ENCODE measurements around the gene TMEM143.

TMEM143 gene

GRCh38 chr19:48363810-48364597 lies at the start of gene TMEM143, which contains the start of gene SYNGR4:
TSS of gene TMEM143 (minus strand) at chr19:48363940. CDS start at chr19:48363920, 20 bp downstream.
TSS of gene SYNGR4 (plus strand) at chr19:48364367. CDS start at chr19:48365843, 1,476 bp downstream.
- ATAC-seq = peak; percentile 91
- Mint-ChIP-seq H3K4me3 (peak within 1 kb of the TSS; percentile 89), H3K27ac (peak within 1 kb of the TSS; percentile 94), H3K36me3 (peaks cover 28% of the 10 kb centered on the region), H3K9me3 (no peaks in the 10 kb centered on the region), H3K4me1 (peaks cover 25% of the 10 kb centered on the region)
- peak; percentile 92 to 98 for DNase-seq (ENCODE audit: low spot score in 2 of 2)

- DNase-seq (ENCODE audit: low spot score in 2 of 2) = no peak
- peaks cover 18% of the 10 kb centered on the region for H3K4me1 Mint-ChIP-seq
- H3K9me3 Mint-ChIP-seq = no peaks in the 10 kb centered on the region
- no peak for ATAC-seq
- no peak overlapping the region for H3K4me3 Mint-ChIP-seq
- no peak overlapping the region for H3K27ac Mint-ChIP-seq
- H3K36me3 Mint-ChIP-seq = no peaks in the 10 kb centered on the region
Observed at GRCh38 chr19:48405850-48406249, 42.1 kb upstream of the TMEM143 start.

- no peak overlapping the region for H3K27ac Mint-ChIP-seq
- H3K36me3 Mint-ChIP-seq = no peaks in the 10 kb centered on the region
- H3K4me3 Mint-ChIP-seq = no peak overlapping the region
- ATAC-seq (no peak), DNase-seq (ENCODE audit: low spot score in 2 of 2) (no peak)
- H3K9me3 Mint-ChIP-seq = no peaks in the 10 kb centered on the region
- peaks cover 18% of the 10 kb centered on the region for H3K4me1 Mint-ChIP-seq
Observed at GRCh38 chr19:48405010-48405659, 41.4 kb upstream of the TMEM143 start.

- Mint-ChIP-seq H3K27ac (no peak overlapping the region), H3K4me1 (peaks cover 33% of the 10 kb centered on the region), H3K36me3 (peaks cover 9% of the 10 kb centered on the region), H3K9me3 (peaks cover 3% of the 10 kb centered on the region), H3K4me3 (no peak overlapping the region)
- ATAC-seq = peak; percentile 75
- peak in 1 of 2 donors; percentile 69 for DNase-seq (ENCODE audit: low spot score in 2 of 2)
Observed at GRCh38 chr19:48403606-48404005, 39.9 kb upstream of the TMEM143 start.

- H3K36me3 Mint-ChIP-seq = peaks cover 9% of the 10 kb centered on the region
- ATAC-seq (no peak), DNase-seq (ENCODE audit: low spot score in 2 of 2) (no peak)
- peak overlapping the region; percentile 14 for H3K27ac Mint-ChIP-seq
- no peak overlapping the region for H3K4me3 Mint-ChIP-seq
- H3K4me1 Mint-ChIP-seq = peaks cover 46% of the 10 kb centered on the region
- H3K9me3 Mint-ChIP-seq = peaks cover 3% of the 10 kb centered on the region
Observed at GRCh38 chr19:48401287-48401686, 37.5 kb upstream of the TMEM143 start.

- Mint-ChIP-seq H3K4me3 (no peak overlapping the region), H3K36me3 (peaks cover 9% of the 10 kb centered on the region), H3K4me1 (peaks cover 57% of the 10 kb centered on the region), H3K27ac (peak overlapping the region; percentile 24), H3K9me3 (peaks cover 3% of the 10 kb centered on the region)
- DNase-seq (ENCODE audit: low spot score in 2 of 2) (no peak), ATAC-seq (peak; percentile 49)
Observed at GRCh38 chr19:48400018-48400742, 36.4 kb upstream of the TMEM143 start.

- H3K4me1 Mint-ChIP-seq = peaks cover 69% of the 10 kb centered on the region
- DNase-seq (ENCODE audit: low spot score in 2 of 2) (peak; percentile 86 to 92), ATAC-seq (peak; percentile 82)
- peak overlapping the region; percentile 93 for H3K27ac Mint-ChIP-seq
- peaks cover 3% of the 10 kb centered on the region for H3K9me3 Mint-ChIP-seq
- peaks cover 9% of the 10 kb centered on the region for H3K36me3 Mint-ChIP-seq
- peak overlapping the region; percentile 93 for H3K4me3 Mint-ChIP-seq
Observed at GRCh38 chr19:48398375-48399235, 34.9 kb upstream of the TMEM143 start.

GRCh38 chr19:48398102-48398374 lies 34.3 kb upstream of the TMEM143 start:
- H3K36me3 Mint-ChIP-seq = peaks cover 9% of the 10 kb centered on the region
- peak overlapping the region; percentile 93 for H3K4me3 Mint-ChIP-seq
- ATAC-seq = no peak
- H3K4me1 Mint-ChIP-seq = peaks cover 64% of the 10 kb centered on the region
- DNase-seq (ENCODE audit: low spot score in 2 of 2) = peak in 1 of 2 donors; percentile 65
- H3K27ac Mint-ChIP-seq = peak overlapping the region; percentile 93
- H3K9me3 Mint-ChIP-seq = peaks cover 3% of the 10 kb centered on the region

- peak overlapping the region; percentile 93 for H3K4me3 Mint-ChIP-seq
- DNase-seq (ENCODE audit: low spot score in 2 of 2) (no peak), ATAC-seq (no peak)
- H3K9me3 Mint-ChIP-seq = peaks cover 3% of the 10 kb centered on the region
- peaks cover 70% of the 10 kb centered on the region for H3K4me1 Mint-ChIP-seq
- peaks cover 9% of the 10 kb centered on the region for H3K36me3 Mint-ChIP-seq
- peak overlapping the region; percentile 93 for H3K27ac Mint-ChIP-seq
Observed at GRCh38 chr19:48397263-48398101, 33.7 kb upstream of the TMEM143 start.

GRCh38 chr19:48396824-48397176 lies 33.1 kb upstream of the TMEM143 start:
- Mint-ChIP-seq H3K36me3 (peaks cover 9% of the 10 kb centered on the region), H3K27ac (peak overlapping the region; percentile 93), H3K9me3 (peaks cover 3% of the 10 kb centered on the region), H3K4me1 (peaks cover 68% of the 10 kb centered on the region), H3K4me3 (peak overlapping the region; percentile 93)
- DNase-seq (ENCODE audit: low spot score in 2 of 2) (no peak), ATAC-seq (no peak)

- H3K36me3 Mint-ChIP-seq = peaks cover 11% of the 10 kb centered on the region
- H3K4me1 Mint-ChIP-seq = peaks cover 68% of the 10 kb centered on the region
- peaks cover 3% of the 10 kb centered on the region for H3K9me3 Mint-ChIP-seq
- DNase-seq (ENCODE audit: low spot score in 2 of 2) = no peak
- ATAC-seq = no peak
- peak overlapping the region; percentile 40 for H3K27ac Mint-ChIP-seq
- peak overlapping the region; percentile 56 for H3K4me3 Mint-ChIP-seq
Observed at GRCh38 chr19:48396016-48396823, 32.5 kb upstream of the TMEM143 start.

GRCh38 chr19:48395499-48395898 lies 31.8 kb upstream of the TMEM143 start:
- H3K4me1 Mint-ChIP-seq = peaks cover 66% of the 10 kb centered on the region
- H3K4me3 Mint-ChIP-seq = peak overlapping the region; percentile 56
- no peak overlapping the region for H3K27ac Mint-ChIP-seq
- H3K9me3 Mint-ChIP-seq = peaks cover 3% of the 10 kb centered on the region
- H3K36me3 Mint-ChIP-seq = peaks cover 16% of the 10 kb centered on the region
- ATAC-seq (no peak), DNase-seq (ENCODE audit: low spot score in 2 of 2) (no peak)

- H3K4me3 Mint-ChIP-seq = peak overlapping the region; percentile 56
- H3K36me3 Mint-ChIP-seq = peaks cover 16% of the 10 kb centered on the region
- DNase-seq (ENCODE audit: low spot score in 2 of 2) (no peak), ATAC-seq (no peak)
- H3K9me3 Mint-ChIP-seq = peaks cover 3% of the 10 kb centered on the region
- H3K4me1 Mint-ChIP-seq = peaks cover 70% of the 10 kb centered on the region
- no peak overlapping the region for H3K27ac Mint-ChIP-seq
Observed at GRCh38 chr19:48395170-48395455, 31.4 kb upstream of the TMEM143 start.
